ENCODE data around the gene LAMC2.
"Not testable (repeated sequence)": the region's sequence is repeated elsewhere in the genome, so short reads cannot be mapped to it uniquely, and the experiment has no call there.

The LAMC2 gene

GRCh38 chr1:183267646-183268431, 81.8 kb downstream of the LAMC2 start:
- DNase-seq = no peak

GRCh38 chr1:183270541-183271141, 84.6 kb downstream of the LAMC2 start:
- DNase-seq = peak in 1 of 3 experiments; percentile 24

DNA sequence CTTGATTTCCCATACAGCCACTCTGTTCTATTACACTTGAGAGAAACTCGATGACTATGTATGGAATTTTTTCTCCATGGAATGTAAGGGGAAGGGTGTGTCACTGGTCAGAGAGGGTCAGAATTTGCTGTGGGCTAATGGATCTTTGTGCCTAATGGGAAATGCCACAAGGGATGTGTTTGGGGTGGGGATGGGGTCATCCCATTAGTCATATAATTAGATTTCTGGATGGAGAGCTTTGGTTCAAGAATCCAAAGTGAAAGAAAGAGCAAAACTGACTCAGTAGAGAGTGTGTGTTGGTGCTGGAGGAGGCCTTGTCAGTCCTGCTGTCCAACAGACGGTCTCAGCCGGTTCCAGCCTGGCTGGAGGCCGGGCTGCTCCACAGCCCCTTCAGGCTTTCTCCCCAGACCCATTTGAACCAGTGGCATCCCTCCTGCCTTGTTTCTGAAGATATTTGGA, 86.4 kb downstream of the LAMC2 start:
- DNase-seq = no peak

DNA sequence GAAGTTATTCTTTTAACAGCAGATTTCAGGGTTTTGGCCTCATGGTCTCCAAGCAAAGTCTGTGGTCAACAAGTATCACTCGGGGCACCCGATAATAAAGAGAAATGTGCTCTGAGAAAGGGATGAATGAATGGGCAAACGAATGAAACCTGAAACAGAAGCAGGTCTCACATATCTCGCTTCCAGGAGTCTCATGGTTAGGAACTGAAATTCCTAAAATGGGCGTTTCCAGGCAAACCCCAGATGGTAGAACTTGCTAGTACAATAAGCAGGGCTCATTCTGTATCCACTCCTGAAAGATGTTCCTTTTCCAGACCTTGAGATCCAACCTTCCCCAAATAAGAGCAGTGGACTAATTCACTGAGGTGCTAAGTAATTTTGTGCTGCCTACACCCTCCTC, 87.2 kb downstream of the LAMC2 start:
- DNase-seq = no peak

GRCh38 chr1:183273984-183274383, 87.9 kb downstream of the LAMC2 start:
- not testable (repeated sequence) for DNase-seq

GRCh38 chr1:183274836-183275235, 88.8 kb downstream of the LAMC2 start:
- no peak for DNase-seq

- no peak for DNase-seq
These were observed 89.3 kb downstream of the LAMC2 start for GRCh38 chr1:183275322-183275721.

DNA sequence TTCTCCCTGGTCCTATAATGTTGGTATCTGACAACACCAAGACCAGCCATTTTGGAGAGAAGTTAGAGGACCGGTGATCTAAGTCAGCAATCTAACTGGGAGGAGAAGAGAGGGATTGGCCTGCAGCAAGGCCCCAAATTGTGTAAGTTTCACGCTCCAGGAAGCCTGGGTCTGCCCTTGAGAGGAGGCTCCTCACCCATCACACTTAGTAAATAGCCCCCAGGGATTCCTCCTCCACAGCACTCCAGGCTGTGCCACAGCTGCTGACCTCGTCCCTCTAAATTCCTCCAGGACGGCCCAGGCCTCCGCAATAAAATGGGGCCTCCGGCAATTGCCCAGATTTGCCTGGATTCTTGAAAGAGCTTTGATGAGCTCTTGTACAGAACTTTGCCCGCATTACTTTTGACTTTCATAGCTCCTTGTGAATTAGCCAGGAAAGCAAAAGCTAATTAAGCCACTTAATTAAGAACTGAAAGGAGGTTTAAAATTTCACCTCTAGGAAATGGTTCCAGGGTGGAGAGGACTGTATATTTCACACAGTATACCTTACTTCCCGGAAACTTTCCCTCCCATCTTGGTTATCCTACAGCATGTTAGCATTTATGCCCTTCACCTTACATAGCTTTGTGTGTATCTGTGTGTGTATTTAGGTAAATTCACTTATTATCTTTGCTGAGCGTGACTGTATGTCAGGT, 90.5 kb downstream of the LAMC2 start:
- DNase-seq = no peak

DNA sequence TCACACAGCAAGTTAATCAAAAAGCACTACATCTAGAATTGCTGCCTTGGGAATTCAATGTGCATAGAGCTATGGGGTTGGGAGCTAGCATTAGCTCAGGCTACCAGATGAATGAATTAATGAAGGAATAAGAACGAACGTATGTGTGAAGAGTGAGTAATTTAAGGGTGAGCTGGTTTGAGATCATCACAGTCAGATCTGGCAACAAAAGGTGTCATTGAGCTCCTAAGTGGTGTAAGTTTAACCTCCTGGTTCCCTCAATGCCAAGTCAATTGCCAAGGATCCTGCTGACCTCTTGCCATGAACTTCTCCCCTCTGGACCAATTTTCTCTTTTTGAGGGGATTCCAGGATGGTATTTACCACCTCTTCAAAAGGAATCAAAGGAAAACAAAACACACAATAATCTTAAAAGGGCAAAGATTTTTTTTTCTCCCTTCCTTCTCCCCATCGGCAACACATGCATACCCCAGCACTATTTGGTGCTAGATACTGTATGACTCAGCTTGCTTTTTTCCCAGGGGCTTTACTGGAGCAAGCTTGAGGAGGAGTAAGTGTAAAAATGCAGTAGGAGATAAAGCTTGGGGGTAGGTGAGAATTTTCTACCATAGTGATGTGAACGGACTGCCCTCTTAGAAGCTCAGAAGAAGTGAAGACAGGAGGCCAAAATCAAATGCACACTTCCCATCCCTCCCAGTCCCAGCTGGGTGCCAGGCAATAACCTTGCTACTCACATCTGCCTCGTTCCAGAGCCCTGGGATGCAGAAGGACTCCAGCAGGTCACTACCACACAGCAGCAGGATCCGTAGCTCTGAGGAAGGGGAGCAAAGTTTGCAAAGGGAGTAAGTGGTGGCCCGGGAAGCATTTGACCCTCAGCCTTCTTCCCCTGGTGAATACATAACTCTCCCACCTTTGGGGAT, 92.0 kb downstream of the LAMC2 start:
- DNase-seq = no peak

DNA sequence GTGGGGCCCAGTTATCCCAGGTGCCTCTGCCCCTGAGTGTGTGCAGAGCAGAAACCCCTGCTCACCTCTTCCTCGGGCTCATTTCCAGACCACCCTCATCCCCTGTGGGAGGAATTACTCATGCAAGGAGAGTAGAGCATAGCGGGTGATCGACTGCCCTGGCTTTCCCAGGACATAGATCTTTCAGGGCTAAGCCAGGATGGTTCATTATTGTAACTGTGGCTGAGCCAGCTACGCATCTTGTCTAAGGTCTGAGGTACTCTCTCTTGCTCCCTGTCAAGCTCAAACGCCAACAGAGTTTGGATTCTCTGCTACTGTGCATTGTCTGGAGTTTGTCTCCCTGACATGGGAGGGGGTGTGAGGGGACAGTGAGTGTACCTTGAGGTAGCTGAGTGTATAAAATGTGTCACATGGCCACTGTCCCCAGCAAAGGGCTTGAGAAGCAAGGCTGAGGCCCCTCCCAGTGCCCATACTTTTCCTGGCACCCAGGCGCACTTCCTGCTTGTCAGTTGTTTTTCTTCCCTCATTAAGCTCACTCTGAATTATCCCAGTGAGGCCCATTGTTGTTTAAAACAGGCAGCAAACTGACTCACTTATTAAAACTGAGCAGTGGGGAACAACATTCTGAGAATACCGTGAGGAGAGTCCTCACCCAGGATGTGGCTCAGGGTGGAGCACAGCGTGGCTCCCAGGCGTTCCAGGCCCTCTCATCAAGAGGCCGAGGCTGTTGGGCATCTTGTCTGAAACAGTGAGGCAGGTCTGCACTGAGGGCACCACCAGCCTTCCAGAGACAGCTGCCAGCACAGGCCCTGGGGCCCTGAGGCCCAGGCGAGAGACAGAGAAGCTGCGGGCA, 92.9 kb downstream of the LAMC2 start:
- peak in 2 of 3 experiments; percentile 15 to 21 for DNase-seq

- no peak for DNase-seq
These were observed 93.8 kb downstream of the LAMC2 start for GRCh38 chr1:183279835-183280234.

DNA sequence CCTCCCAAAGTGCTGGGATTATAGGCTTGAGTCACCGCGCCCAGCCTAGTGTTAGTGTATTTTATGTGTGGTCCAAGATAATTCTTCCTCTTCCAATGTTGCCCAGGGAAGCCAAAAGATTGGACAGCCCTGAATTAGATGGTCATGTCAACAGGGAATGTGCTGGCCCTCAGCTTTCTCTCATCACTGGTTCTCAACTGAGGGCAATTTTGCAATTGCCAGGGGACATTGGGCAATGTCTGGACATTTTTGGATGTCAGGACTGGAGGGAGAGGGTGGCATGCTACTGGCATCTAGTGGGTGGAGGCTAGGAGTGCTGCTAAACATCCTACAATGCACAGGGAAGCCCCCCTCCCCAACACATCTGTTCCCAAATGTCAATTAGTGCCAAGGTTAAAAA, 95.0 kb downstream of the LAMC2 start:
- DNase-seq = no peak

DNA sequence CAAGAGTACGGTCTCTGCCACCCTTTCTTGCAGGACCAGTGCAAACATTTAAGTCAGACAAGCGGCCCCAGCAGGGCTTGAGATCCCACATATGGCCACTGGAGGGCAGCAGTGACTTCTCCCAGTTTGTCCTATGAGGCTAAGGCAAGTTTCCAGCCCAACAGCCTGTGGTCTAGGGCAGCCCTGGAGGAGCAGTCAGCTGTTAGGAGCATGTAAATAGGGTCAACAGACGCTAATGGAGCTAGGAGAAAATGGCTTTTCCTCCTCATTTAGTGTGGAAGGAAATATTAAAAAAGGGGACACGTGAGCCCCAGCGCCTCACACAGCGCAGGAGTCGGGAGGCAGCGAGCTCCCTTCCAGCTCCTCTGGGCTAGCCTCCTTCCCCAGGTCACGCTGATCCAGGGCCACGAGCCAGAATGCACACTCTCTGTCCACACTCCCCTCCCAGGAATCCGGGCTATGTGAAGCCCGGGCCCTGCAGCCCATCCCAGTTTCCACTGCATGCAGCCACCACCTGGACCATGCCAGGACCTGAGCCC, 95.6 kb downstream of the LAMC2 start:
- DNase-seq = peak; percentile 78 to 98 (median 93)

DNA sequence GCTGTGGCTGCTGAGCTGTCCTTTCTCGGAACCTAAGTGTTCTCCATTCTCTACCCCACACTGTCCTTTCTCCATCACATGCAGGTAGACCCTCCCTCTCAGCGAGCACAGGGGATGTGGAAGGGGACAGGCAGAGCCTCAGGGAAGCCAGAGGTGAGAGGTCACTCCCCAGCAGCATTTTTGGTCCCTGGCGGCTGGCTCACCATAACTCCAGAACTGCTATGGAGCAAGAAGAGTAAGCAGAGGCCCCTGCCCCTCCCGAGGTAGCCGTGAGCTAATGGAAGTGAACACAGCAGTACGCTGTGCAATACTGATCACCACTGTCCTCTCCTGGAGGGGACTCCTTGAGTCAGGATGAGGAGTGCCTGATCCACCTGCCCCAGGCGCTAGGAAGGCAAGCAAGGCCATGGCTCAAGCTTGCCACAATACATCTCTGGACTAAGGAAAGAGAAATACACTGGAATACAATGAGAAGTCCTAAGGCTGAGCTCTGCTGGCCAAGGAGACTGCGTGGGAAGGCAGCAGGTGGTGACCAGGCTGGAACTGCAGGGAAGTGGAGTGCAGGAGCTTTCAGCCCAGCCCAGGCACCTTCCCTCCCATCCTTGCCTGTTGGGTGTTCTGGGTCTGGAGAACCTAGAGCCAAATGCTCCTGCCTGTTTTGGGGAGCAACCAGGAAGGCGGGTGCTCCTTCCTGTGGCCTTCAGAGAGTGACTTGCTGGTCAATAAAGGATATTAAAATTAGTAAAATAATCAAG, 96.2 kb downstream of the LAMC2 start:
- DNase-seq = no peak

DNA sequence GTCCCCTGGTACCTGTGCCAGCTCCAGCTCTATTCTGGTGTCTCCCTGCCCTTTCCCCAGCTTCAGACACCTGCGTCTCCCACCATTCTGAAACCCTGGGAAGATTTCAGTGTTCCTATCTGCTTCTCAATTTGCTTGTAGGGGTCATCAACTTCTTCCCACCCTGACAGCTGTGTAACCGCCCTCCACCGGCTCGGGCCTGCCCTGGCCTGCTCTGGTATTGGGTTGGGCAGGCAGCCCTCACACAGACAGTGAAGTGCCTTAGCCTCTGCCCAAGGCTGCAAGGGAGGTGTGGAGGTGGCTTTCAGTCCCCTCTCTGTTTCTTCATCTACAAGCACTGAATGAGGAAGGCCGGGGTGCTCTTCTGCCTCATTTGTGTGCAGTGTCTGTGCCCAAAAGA, 97.2 kb downstream of the LAMC2 start:
- DNase-seq = no peak

DNA sequence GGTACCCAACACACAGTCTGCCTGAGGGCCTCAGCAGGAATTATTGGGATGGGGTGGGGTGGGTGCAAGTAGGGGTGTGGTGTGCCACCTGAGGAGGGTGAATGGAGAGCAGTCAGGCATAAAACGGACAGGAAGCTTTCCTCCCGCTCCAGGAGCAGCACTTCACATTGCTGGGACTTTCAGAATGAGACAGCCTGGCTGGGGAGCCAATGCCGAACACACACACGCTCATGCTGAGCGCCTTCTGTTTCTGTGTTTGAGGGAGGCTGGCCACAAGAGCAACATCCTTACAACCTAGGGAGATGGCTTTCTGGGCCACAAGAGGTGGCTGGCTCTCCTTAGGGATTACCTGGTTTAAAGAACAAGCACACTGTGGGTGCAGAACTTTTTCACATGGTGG, 98.0 kb downstream of the LAMC2 start:
- DNase-seq = peak in 1 of 3 experiments; percentile 46

DNA sequence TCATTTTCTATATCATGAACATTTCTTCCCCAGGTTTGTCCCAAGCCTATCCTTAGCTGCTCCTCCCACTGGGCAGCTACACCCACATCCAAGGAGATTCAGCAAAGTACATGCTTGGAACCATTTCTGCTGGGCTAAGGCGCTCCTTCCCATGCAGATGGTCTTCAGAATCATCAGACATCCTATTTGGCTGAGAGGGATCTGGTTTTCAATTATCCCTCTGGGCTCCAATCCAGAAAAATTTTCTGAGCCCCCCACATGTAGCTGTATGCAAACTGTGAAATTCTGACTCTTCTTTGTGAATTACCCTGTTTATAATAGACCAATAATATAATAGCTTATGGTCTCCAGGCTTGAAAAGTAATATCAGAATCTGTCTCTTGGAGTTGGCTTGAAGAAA, 99.2 kb downstream of the LAMC2 start:
- DNase-seq = no peak

DNA sequence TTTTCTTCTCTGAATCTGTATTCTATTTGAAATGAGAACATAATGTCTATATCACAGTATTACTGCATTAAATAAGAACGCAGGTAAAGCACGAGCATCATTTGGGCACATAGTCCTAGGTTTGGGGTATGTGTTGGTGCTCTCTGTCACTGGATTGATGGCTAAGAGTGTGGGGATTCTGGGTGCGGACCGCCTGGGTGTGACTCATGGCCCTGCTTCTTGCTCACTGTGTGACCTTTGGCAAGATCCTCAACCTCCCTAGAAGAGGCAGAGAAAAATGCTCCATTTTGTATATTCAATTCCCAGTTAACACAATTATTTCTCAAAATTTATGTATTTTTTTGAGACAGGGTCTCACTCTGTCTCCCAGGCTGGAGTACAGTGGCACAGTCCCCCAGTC, 99.7 kb downstream of the LAMC2 start:
- no peak for DNase-seq

DNA sequence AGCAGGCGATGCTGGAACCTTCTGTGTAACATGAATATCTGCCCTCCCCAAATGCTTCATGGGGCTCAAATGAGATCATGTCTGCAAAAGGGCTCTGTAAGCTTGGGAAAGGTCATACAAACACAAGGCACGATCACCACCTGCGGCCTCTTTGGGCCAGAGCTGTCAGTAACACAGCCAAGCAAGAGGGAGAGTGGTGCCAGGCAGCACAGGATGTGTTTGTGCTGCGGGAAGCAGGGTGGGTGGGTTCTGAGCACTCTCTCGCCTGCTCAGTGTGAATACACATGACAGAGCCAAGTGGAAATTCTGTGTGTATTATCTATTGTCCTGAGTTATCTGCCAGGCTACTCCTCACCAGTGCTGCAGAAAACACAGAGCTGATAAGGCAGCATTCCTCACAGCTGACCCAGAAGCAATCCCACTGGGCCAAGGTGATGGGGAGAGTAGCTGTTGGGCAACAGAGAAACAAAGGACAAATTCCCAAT, 101.2 kb downstream of the LAMC2 start:
- no peak for DNase-seq

DNA sequence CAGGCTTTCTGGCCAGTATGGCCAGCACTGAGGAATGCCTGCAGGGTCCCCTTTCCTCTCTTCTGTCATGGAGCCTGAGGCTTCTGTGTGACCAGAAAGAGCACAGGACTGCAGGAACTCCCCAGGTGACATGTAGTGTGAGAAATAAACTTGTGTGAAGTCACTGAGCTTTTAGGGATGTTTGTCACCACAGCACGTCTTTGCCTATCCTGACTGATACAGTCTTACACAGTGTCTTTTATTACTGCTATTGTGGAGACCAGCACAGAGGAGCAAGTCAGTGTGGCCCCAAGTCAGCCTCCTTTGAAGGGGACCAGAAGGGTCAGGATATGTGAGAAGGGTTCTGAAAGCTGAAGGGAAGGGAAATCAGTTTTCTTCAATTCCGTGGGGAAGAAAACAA, 102.5 kb downstream of the LAMC2 start:
- DNase-seq = no peak

DNA sequence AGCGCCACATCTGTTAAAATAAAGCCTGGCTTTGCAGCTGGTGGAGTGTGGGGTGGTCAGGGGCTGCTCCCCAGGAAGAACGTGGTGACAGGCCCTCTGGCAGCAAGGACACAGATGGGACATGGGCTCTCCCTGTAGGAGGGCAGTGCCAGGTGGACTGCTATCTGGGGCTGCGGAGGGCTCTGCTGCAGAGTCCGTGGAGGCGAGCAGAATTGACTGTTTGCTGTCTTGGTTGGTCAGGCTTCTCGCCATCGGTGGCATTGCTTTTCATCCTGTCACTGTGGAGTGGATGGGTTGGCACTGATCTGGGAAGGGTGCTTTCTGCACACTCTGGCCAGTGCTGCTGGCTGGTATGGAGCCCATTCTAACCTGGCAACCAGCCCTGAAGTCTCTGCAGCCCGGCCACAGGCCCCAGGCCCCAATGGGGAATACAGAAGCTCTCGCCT, 103.0 kb downstream of the LAMC2 start:
- no peak for DNase-seq

All from NCI-H1417 (cell line).